HG03066 (cell line): ENCODE data around the gene HOGA1.
"Not testable (repeated sequence)": the region's sequence is repeated elsewhere in the genome, so short reads cannot be mapped to it uniquely, and the experiment has no call there.

ENCODE experiments used
- ATAC-seq: cut with Tn5 transposase; IDR thresholded peaks from one replicate; pipeline ENCODE4 v1.9.1; 2021; ENCODE audit warnings: low read depth; ENCODE audit not compliant: unreplicated experiment

The HOGA1 gene

DNA sequence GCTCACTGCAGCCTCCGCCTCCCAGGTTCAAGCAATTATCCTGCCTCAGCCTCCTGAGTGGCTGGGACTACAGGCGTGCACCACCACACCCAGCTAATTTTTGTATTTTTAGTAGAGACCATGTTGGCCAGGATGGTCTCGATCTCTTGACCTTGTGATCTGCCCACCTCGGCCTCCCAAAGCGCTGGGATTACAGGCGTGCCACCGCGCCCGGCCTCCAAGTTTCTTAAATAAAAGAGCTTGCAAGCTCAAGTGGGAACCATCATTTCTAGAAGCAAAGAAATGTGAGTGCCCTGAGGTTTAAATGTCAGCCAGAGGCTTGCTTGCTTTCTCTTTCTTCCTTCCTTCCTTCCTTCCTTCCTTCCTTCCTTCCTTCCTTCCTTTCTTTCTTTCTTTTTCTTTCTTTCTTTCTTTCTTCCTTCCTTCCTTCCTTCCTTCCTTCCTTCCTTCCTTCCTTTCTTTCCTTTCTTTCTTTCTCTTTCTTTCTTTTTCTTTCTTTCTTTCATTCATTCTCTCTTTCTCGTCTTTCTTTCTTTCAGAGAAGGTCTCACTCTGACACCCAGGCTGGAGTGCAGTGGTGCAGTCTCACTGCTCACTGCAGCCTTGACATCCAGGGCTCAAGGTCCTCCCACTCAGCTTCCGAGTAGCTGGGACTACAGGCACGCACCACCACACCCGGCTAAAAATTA is 58.4 kb downstream of the HOGA1 start:
- ATAC-seq = not testable (repeated sequence)

DNA sequence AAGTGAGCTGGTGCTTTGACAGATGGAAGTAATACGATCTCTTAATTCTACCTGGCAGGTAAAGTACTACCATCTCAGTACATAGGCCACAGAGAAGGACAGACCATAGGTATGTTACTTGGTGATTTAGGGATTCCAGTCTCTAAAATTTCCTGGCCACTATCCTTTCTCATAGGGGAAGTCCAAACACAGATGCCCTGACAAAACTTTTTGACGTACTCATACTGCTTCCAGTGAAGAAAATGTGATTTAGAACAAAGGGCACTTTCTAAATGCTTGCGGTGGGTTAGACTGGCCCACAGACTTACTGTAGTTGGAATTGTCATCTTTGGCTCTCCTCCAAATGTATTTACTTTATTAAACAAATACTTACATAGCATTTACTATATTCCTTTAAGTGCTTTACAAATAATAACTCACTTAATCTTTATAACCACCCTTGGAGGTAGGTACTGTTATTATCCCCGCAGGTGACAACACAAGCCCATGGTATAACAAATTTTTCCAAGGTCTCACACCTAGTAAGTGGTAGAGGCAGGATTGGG is 59.3 kb downstream of the HOGA1 start:
- ATAC-seq = no peak

DNA sequence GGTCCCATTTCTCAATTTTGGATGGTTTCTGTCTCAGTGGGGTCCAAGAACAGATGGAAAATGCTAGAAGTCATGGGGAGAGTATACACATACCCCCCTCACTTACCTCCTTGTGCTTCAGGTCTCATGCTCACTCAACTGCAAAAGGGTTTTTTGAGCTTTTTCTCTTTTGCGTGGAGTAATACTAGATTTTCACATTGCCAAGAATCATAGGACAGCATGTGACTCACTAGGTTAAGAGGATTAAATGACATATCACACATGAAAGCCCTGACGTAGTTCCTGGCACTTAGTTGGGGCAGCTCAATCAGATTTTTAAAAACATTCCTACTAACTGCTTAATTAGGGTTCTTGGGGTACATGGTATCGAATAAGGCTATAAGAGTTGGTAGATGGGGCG is 60.7 kb downstream of the HOGA1 start:
- ATAC-seq = no peak

DNA sequence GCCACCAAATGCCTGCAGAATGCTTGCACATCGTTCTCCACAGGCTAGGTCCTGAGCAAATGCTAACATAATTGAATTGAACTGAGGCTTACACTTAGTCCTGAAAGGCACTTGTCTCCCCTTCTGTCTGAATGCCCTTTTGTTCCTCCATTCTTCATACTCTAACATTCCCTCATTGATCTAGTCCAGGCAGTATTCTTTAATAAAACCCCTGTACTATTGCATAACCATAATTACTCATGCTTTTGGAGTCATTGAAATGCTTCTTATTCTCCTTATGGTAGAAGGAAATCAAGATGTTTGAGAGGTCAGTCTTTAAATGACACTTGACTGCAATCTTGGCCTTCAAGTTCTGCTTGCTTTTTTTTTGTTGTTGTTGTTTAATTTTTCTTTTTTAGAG is 63.4 kb downstream of the HOGA1 start:
- no peak for ATAC-seq

DNA sequence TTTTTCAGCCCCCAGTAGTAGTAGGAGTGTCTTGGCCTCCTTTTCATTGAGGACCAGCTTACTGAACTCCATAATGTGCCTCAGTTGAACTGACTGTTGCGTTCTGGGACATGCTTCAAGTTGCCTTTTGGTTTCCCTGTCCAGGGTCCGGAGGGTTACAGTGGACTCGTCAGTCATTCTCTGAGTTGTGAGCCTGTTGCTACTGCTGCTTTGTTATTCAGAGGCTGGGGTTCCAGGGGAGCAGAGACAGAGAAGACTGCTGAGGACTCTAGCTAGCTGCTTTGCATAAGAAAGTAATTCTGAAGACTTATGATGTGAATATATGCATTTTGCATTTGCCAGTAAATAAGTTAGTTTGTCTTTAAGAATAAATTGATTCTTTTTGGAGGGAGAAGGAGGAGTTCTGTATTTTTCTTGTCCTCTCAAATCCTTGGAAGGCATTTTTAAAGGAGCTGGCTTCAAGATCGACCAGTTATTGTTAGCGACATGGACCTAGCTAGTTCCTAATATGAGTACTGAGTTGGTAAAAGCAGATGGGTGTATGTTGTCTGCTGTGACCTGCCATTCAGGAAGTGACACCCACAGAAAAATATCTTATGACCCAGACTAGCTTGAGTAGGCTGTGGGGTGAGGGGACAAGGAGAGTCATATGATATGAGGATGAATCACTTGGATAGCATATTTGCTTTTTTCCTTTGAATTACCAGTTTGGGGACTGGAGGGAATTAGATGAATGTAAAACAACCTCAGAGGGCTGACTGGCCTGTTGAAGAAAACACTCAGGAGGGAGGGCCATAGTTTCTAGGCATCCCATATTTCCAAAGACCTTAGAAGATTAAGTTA is 64.6 kb downstream of the HOGA1 start:
- ATAC-seq = peak; percentile 91

DNA sequence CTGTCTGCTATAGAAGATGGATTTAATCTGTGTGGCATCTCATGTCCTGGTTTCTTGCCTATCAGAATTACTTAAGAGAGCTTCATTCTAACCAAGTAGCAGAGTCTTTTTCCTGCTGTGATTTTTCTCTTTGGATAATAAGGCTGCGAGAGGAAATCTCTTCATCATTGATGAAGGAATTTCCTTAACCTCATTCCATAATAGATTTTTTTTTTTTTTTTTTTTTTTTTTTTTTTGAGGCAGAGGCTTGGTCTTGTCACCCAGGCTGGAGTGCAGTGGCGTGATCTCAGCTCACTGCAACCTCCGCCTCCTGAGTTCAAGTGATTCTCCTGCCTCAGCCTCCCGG is 65.2 kb downstream of the HOGA1 start:
- not testable (repeated sequence) for ATAC-seq

DNA sequence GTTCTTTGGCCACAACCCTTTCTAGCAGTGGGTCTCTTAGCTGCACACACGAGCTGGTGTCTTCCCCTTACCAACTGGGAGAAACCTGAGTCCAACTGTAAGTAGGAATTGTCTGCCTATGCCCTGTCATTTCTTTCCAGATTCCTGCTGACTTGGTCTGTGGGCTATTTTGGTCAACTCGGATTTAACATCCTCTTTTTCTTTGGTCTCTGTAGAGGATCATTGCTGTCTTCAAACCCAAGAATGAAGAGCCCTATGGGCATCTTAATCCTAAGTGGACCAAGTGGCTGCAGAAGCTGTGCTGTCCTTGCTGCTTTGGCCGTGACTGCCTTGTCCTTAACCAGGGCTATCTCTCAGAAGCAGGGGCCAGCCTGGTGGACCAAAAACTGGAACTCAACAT is 66.5 kb downstream of the HOGA1 start:
- ATAC-seq = no peak

DNA sequence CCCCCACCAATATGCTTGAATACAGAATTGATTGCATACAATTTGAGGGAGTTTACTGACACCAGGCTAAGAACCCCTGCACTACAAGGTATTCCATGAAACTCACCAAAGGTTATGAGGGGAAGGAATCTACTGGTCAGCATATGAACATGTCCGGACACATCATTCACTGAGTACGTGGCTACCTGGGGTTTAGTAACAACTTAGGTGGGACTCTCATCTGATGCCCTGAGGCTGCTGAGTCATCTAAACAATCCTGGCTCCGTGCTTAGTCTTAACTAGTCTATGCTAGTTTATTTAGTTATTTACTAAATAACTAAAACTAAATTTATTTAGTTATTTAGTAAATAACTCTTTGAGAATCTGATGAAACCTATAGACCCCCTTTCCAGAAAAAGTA is 67.6 kb downstream of the HOGA1 start:
- no peak for ATAC-seq

DNA sequence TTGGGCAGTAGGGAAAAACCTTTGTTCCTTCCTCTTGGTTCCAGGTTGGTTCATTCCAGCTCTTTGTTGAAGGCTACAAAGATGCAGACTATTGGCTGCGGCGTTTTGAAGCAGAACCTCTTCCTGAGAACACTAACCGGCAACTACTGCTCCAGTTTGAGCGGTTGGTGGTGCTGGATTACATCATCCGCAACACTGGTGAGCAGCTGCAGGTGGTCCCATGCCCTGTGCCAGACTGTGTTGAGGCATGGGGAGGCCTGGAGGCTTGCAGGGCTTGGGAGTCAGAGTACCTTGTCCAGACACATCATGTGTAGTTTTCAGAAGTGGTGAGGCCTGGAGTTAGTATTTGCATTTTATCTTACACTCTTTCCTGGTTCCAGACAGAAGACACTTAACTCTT is 72.6 kb downstream of the HOGA1 start:
- ATAC-seq = no peak

DNA sequence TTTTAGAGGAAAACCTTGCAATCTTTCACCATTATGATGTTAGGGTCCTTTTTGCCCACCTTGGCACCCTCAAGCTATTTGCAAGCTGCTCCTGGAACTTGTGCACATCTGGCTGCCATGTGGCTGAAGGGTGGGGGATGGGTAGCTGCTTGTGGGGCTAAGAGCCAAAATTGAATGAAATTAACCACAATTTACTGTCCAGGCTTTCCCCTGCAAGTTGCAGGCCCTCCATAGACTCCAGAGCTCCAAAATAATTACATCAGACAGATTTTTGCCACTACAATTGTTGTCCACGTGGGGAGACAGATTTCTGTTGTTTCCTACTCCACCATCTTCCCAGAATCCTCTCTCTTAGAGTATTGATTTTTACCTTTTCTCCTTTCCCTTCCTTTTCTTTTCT is 75.4 kb downstream of the HOGA1 start:
- ATAC-seq = no peak
